Retinal pigment epithelial cell (primary cell): Measurements from ENCODE around the gene FRRS1.
A peak's percentile ranks its signal among the peaks of the same experiment; 100 is the strongest.

Source experiments
- DNase-seq: peaks from one replicate; pipeline ENCODE4 v3.0.0-alpha.2; 2010; ENCODE audit warnings: low read depth
- H3K4me3 ChIP-seq: 2 replicates; pipeline ENCODE4 v1.5.1; 2011; ENCODE audit warnings: mild to moderate bottlenecking, low read length, control low read depth, moderate library complexity
- CTCF ChIP-seq: conservative IDR thresholded peaks from 2 replicates; pipeline ENCODE4 v1.5.1; 2011; ENCODE audit warnings: low read depth, low read length, control low read depth, inconsistent platforms

FRRS1 gene

GRCh38 chr1:99735852-99736251, 30.6 kb downstream of the FRRS1 start:
- no peak for DNase-seq
- no peak overlapping the region for H3K4me3 ChIP-seq
- TF ChIP-seq CTCF = no peak

DNA sequence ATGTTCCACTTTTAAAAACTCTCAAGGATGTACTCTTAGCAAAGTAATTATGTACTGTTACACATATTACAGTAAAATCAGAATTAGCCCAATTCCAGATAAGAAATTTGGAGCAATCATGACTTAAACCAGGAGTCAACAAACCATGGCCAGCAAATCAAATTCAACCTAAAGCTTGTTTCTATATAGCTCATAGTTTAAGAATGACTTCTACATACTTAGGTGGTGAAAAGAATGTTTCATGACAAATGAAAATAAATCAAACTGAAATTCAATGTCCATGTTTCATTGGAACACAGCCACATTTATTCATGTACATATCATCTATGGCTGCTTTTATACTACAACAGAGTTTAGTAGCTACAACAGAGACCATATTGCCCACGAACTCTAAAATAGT, 35.1 kb downstream of the FRRS1 start:
- no peak for TF ChIP-seq CTCF
- DNase-seq = no peak

DNA sequence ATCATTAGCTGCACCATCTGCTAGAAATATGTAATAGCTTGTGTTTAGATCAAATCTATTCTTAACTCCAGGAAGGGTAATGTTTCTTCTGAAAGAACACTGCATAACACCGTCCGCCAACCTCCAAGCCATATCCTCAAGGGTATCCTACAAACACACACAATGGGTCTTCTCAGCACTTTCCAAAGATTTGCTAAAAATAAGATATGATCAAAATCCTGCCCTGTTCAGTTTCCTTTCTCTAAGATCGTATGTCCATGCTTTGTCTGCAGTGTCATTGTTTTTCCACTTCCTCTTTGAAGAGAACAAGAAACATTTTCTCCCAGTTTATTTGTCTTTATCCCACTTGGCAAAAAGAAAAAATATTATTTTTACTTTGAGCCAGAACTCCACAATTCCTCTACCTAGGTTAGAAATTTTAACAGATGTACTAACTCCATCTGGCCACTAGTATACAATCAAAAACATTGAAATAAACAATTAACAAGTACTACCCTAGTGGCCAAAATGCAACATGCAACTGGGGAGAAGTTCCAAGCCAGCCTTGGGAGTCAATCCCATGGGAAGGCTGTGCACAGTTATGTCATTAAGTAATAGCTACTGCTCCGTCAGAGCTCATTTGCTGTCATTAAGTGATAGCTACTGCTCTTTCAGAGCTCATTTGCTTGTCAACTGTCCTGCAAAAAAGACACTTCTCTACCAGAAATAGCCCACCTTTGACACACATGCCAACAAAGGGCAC, 37.8 kb downstream of the FRRS1 start:
- DNase-seq = no peak
- no peak overlapping the region for H3K4me3 ChIP-seq
- peak; percentile 50 for TF ChIP-seq CTCF

More for the DNA sequence above, 35.1 kb downstream of the FRRS1 start:
- H3K4me3 ChIP-seq = no peak overlapping the region

GRCh38 chr1:99727575-99728185, 38.8 kb downstream of the FRRS1 start:
- no peak for TF ChIP-seq CTCF
- H3K4me3 ChIP-seq = no peak overlapping the region
- DNase-seq = no peak

GRCh38 chr1:99726818-99727217, 39.6 kb downstream of the FRRS1 start:
- no peak overlapping the region for H3K4me3 ChIP-seq
- no peak for TF ChIP-seq CTCF
- no peak for DNase-seq

DNA sequence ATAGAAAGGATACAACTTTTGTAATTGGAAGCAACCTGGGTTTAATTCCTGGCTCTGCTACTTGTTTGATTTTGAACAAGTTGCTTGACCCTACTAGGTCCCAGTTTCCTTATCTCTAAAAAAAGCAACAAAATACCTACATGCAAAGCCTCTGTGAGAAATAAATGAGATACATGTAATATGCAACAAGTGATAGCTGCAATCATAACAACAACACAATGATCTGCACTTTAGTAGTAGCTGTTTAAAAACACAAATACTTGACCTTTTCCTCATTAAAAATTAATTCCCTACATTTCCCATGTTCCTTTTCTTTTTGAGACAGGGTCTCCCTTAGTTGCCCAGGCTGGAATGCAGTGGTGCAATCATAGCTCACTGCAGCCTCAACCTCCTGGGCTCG, 40.0 kb downstream of the FRRS1 start:
- DNase-seq = no peak
- no peak for TF ChIP-seq CTCF
- H3K4me3 ChIP-seq = no peak overlapping the region

GRCh38 chr1:99725996-99726395, 40.4 kb downstream of the FRRS1 start:
- no peak for TF ChIP-seq CTCF

More at GRCh38 chr1:99725996-99726395, 40.4 kb downstream of the FRRS1 start:
- DNase-seq = no peak
- no peak overlapping the region for H3K4me3 ChIP-seq
